AG09319 (cell line): ENCODE measurements around the gene HTR6.

Source experiments
- DNase-seq: peaks from one replicate; pipeline ENCODE4 v3.0.0-alpha.2; 2010; ENCODE audit warnings: low read depth; ENCODE audit errors: extremely low read depth
- CTCF ChIP-seq: IDR thresholded peaks from 2 replicates; pipeline ENCODE4 v1.5.1; 2011; ENCODE audit warnings: low read depth, mild to moderate bottlenecking, inconsistent platforms, low read length, moderate library complexity

HTR6 gene

DNA sequence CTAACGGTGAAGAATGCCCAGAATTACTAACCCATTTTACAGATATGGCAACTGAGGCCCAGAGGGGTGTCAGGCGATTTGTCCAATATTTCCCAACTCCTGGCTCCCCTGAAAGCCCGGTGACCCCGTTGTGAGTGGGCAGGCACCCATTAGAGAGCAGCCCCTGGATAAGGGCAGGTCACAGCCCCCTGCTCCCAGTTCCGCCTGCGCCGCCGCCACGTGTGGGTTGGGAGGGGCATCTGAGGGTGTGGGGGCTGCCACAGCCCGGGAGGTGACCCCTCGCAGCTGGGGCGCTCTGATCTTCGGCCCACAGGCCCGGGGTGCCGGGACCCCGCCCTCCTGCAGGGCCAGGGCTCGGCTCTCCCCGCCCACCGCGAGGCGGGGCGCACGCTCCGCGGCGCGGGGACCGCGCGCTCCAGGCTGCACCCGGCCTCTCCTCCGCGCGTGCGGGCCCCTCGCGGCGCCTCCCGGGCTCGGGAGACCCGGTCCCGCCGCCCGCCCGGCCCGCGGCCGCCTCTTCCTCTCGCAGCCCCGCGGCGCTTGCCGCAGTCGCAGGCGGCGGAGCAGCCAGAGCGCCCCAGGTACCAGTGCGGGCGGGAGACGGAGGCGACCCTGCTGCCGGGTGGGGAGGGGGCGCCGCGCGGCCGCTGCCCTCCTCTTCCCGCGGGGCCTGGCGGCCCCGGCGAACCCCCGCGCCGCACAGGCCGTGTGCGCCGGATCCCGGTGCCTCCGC, at the start of gene HTR6:
Gene HTR6, plus strand, starts transcription at position 423 of the 733 bp plus-strand sequence. CDS start 879 bp downstream, outside the sequence.
- no peak for DNase-seq
- TF ChIP-seq CTCF, result no peak

DNA sequence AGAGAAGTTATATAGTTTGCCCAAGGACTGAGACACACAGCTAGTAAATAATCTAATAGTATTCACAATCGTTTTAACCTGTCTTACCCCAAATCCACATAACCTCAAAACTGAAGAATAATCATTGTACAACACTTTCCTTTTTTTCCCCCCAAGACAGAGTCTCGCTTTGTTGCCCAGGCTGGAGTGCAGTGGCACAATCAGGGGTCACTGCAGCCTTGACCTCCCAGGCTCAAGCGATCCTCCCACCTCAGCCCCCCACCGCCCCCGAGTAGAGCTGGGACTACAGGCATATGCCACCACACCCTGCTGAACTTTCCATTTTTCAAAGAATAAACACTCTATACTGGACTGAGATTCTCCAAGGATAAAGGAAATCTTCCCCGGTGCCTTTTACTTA, 49.2 kb upstream of the HTR6 start:
- no peak for TF ChIP-seq CTCF
- DNase-seq, result no peak

GRCh38 chr1:19616489-19616888, 48.2 kb upstream of the HTR6 start:
- no peak for TF ChIP-seq CTCF
- DNase-seq, result no peak

DNA sequence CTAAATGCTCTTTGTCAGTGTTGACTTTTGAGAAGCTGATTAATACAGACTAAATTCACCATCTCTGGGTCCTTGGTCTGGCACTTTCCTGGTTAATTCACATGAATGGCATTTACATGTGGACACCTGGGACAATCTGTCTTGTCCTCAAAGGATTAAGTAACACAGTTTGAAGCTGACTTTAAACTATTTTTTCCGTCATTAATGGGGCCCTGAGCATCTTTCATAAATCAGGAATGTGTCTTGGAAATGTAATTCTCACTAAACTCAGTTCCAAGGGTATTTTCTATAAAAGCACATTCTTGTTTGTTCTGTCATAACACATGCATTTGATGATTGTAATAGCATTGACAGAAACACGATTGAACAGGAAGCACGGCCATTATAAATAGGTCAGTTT, 47.3 kb upstream of the HTR6 start:
- DNase-seq, result no peak
- TF ChIP-seq CTCF, result no peak

GRCh38 chr1:19618428-19618827, 46.2 kb upstream of the HTR6 start:
- DNase-seq, result no peak
- TF ChIP-seq CTCF, result no peak

DNA sequence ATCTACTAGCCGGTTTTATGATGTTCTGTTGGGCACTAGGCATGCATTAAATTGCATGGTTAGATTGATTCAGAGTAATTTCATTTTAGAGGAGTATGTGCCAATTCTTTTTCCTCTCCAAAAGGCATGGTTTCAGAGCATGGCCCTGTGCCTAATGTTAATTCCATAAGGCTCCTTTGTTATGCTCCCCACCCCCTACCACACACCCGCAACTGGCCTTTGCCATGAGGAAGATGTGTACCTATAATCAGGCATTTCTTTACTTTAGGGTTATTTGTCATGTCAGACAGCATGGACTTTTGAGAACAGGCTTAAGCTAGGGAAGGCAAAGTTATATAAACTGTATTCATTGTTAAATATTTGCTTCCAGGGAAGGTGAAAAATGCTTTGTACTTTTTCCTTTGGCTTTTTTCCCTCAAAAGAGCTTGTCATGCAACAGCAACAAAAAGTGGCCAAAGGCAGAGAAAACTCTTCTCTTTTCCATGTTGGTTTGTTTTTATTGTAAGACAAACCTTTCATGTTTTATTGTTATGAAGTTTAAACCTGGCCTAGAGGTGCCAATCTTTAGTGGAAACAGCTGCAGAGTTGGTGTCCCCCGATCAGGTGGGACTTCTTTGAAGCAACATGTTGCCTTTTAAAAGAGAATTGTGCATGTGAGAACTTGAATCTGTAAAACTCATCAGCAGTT, 44.8 kb upstream of the HTR6 start:
- no peak for TF ChIP-seq CTCF
- no peak for DNase-seq

DNA sequence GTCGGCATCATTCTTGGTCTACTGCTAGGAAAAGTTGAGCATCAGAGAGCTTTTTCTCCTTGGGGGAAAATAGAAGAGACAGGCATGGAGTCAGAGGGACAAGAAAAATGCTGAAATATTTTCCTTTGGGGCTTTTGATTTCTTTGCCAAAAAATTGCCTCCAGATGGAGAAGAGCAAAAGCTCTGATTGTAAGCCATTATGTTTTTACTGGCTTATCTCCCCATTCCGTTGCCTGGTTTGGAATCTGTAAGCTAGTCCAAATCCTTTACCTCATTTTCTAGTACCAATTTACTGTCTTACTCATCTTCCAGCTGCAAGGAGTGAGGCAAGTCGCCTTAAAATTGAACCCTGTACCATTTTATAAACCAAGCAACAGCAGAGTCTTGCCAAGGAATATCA, 43.9 kb upstream of the HTR6 start:
- DNase-seq, result no peak
- no peak for TF ChIP-seq CTCF
